Left kidney (tissue), 2 donors: ENCODE measurements around the gene CADM2. TPM values are rescaled to one million over a fixed set of nuclear protein-coding genes. Genes with fewer than 3 reads are reported as not detected.
"Not testable (repeated sequence)": the region's sequence is repeated elsewhere in the genome, so short reads cannot be mapped to it uniquely, and the experiment has no call there.

ENCODE experiments used
- DNase-seq: peaks from one replicate; pipeline ENCODE4 v3.0.0-alpha.2; 2013
- polyA plus RNA-seq: library from polyadenylated mRNA; unstranded; fragments of 120-200 nt; gene quantifications from one replicate; pipeline ENCODE4 v1.2.1, GENCODE V29; 2013; ENCODE audit not compliant: insufficient read length

CADM2 gene
- polyA plus RNA-seq, 1 donor = 0.52 TPM

- no peak for DNase-seq
Measured at GRCh38 chr3:85950435-85950834, 991.6 kb downstream of the CADM2 start.

GRCh38 chr3:85960793-85961192 is 1002.0 kb downstream of the CADM2 start:
- DNase-seq = no peak

- no peak for DNase-seq
Measured at GRCh38 chr3:85977615-85978338, 1019.0 kb downstream of the CADM2 start.

- DNase-seq = no peak
Measured at GRCh38 chr3:85979034-85979433, 1020.2 kb downstream of the CADM2 start.

GRCh38 chr3:85989581-85989980 is 1030.8 kb downstream of the CADM2 start:
- DNase-seq = not testable (repeated sequence)

- no peak for DNase-seq
Measured at GRCh38 chr3:86029590-86029989, 1070.8 kb downstream of the CADM2 start.

- DNase-seq = no peak
Measured at GRCh38 chr3:86037916-86038315, 1079.1 kb downstream of the CADM2 start.

GRCh38 chr3:86046436-86047136 is 1087.8 kb downstream of the CADM2 start:
- DNase-seq = no peak

GRCh38 chr3:86047161-86047560 is 1088.4 kb downstream of the CADM2 start:
- peak; percentile 32 for DNase-seq

- no peak for DNase-seq
Measured at GRCh38 chr3:86051058-86051457, 1092.3 kb downstream of the CADM2 start.

- no peak for DNase-seq
Measured at GRCh38 chr3:86056032-86056431, 1097.2 kb downstream of the CADM2 start.

GRCh38 chr3:86056962-86057361 is 1098.2 kb downstream of the CADM2 start:
- DNase-seq = no peak

GRCh38 chr3:86073799-86074198 is 1115.0 kb downstream of the CADM2 start:
- DNase-seq = no peak

- DNase-seq = no peak
Measured at GRCh38 chr3:86087160-86087871, 1128.5 kb downstream of the CADM2 start.

GRCh38 chr3:86104154-86104553 is 1145.4 kb downstream of the CADM2 start:
- no peak for DNase-seq

- no peak for DNase-seq
Measured at GRCh38 chr3:86109434-86109833, 1150.6 kb downstream of the CADM2 start.
